ENCODE results near the gene GAK. TPM values are rescaled to one million over a fixed set of nuclear protein-coding genes. Genes with fewer than 3 reads are reported as not detected.
A peak's percentile ranks its signal among the peaks of the same experiment; 100 is the strongest.

Gene GAK
- total RNA-seq, 1 donor from 2014 or later, result 86.9 TPM

- H3K4me1 ChIP-seq (ENCODE audit: insufficient read depth, low read length), result no peaks in the 10 kb centered on the region
- Mint-ChIP-seq H3K9me3 (ENCODE audit: unreplicated experiment) (peaks cover 6% of the 10 kb centered on the region), H3K4me1 (ENCODE audit: low read depth, unreplicated experiment) (peaks cover 2% of the 10 kb centered on the region), H3K4me3 (ENCODE audit: unreplicated experiment) (no peak overlapping the region), H3K27ac (ENCODE audit: unreplicated experiment) (no peak overlapping the region), H3K27me3 (ENCODE audit: low read depth, unreplicated experiment) (peaks cover 58% of the 10 kb centered on the region), H3K36me3 (ENCODE audit: low read depth, unreplicated experiment) (no peaks in the 10 kb centered on the region)
- no peaks in the 10 kb centered on the region for H3K9me3 ChIP-seq (ENCODE audit: insufficient read depth, low read depth, low read length)
- peak overlapping the region; percentile 62 for H3K4me2 ChIP-seq (ENCODE audit: low read length)
- no peak overlapping the region for H2AFZ ChIP-seq (ENCODE audit: low read depth, low read length)
- no peak overlapping the region for H3K27ac ChIP-seq (ENCODE audit: low read depth, low read length)
- peak; percentile 90 for TF ChIP-seq EZH2 (IDR thresholded peaks at IDR 0.05; ENCODE audit: insufficient read depth, low read length)
- no peak for TF ChIP-seq CTCF (IDR thresholded peaks at IDR 0.05; ENCODE audit: insufficient read depth, low read depth, low read length)
- H3K9ac ChIP-seq (ENCODE audit: low read length), result no peak overlapping the region
- FAIRE-seq (no peak), DNase-seq (ENCODE audit: low read depth) (no peak)
- H3K4me3 ChIP-seq (ENCODE audit: insufficient read depth, low read depth, low read length), result no peak overlapping the region
- H3K36me3 ChIP-seq (ENCODE audit: insufficient read depth, low read length), result no peaks in the 10 kb centered on the region
- no peaks in the 10 kb centered on the region for H3K79me2 ChIP-seq (ENCODE audit: insufficient read depth, low read length)
- peaks cover 46% of the 10 kb centered on the region for H3K27me3 ChIP-seq (ENCODE audit: insufficient read depth, low read length)
- peaks cover 17% of the 10 kb centered on the region for H4K20me1 ChIP-seq (ENCODE audit: insufficient read depth, low read length)
Measured at GRCh38 chr4:825063-825970, 106.8 kb downstream of the GAK start.

- H3K27me3 ChIP-seq (ENCODE audit: insufficient read depth, low read length), result peaks cover 44% of the 10 kb centered on the region
- FAIRE-seq (no peak), DNase-seq (ENCODE audit: low read depth) (no peak)
- no peak overlapping the region for H2AFZ ChIP-seq (ENCODE audit: low read depth, low read length)
- H3K79me2 ChIP-seq (ENCODE audit: insufficient read depth, low read length), result no peaks in the 10 kb centered on the region
- no peak overlapping the region for H3K27ac Mint-ChIP-seq (ENCODE audit: unreplicated experiment)
- H3K4me1 ChIP-seq (ENCODE audit: insufficient read depth, low read length), result no peaks in the 10 kb centered on the region
- peaks cover 17% of the 10 kb centered on the region for H4K20me1 ChIP-seq (ENCODE audit: insufficient read depth, low read length)
- peak; percentile 50 for TF ChIP-seq EZH2 (IDR thresholded peaks at IDR 0.05; ENCODE audit: insufficient read depth, low read length)
- TF ChIP-seq CTCF (IDR thresholded peaks at IDR 0.05; ENCODE audit: insufficient read depth, low read depth, low read length), result no peak
- no peaks in the 10 kb centered on the region for H3K36me3 Mint-ChIP-seq (ENCODE audit: low read depth, unreplicated experiment)
- H3K9ac ChIP-seq (ENCODE audit: low read length), result no peak overlapping the region
- H3K9me3 ChIP-seq (ENCODE audit: insufficient read depth, low read depth, low read length), result peaks cover 3% of the 10 kb centered on the region
- H3K4me3 Mint-ChIP-seq (ENCODE audit: unreplicated experiment), result no peak overlapping the region
- no peak overlapping the region for H3K4me3 ChIP-seq (ENCODE audit: insufficient read depth, low read depth, low read length)
- H3K9me3 Mint-ChIP-seq (ENCODE audit: unreplicated experiment), result peaks cover 6% of the 10 kb centered on the region
- H3K4me1 Mint-ChIP-seq (ENCODE audit: low read depth, unreplicated experiment), result peaks cover 2% of the 10 kb centered on the region
- H3K36me3 ChIP-seq (ENCODE audit: insufficient read depth, low read length), result no peaks in the 10 kb centered on the region
- no peak overlapping the region for H3K27ac ChIP-seq (ENCODE audit: low read depth, low read length)
- H3K27me3 Mint-ChIP-seq (ENCODE audit: low read depth, unreplicated experiment), result peaks cover 62% of the 10 kb centered on the region
- H3K4me2 ChIP-seq (ENCODE audit: low read length), result no peak overlapping the region
Measured at GRCh38 chr4:824461-825062, 107.6 kb downstream of the GAK start.

Data from astrocyte (in vitro differentiated cells and primary cell).